ENCODE results near the gene IL17REL.

- TF ChIP-seq CTCF (IDR thresholded peaks at IDR 0.05) (no peak), POLR2A (IDR thresholded peaks at IDR 0.05) (no peak)
These were observed 41.3 kb upstream of the IL17REL start for GRCh38 chr22:50053861-50054260.
